Fibroblast of skin of left quadriceps (primary cell): ENCODE data around the gene PLCB1.
A peak's percentile ranks its signal among the peaks of the same experiment; 100 is the strongest.
"Not testable (repeated sequence)": the region's sequence is repeated elsewhere in the genome, so short reads cannot be mapped to it uniquely, and the experiment has no call there.

Experiments
- DNase-seq, 2 experiments: peaks; one replicate each; pipeline ENCODE4 v3.0.0-alpha.2; 2013; ENCODE audit warnings: low read depth in 2 of 2

Gene PLCB1

DNA sequence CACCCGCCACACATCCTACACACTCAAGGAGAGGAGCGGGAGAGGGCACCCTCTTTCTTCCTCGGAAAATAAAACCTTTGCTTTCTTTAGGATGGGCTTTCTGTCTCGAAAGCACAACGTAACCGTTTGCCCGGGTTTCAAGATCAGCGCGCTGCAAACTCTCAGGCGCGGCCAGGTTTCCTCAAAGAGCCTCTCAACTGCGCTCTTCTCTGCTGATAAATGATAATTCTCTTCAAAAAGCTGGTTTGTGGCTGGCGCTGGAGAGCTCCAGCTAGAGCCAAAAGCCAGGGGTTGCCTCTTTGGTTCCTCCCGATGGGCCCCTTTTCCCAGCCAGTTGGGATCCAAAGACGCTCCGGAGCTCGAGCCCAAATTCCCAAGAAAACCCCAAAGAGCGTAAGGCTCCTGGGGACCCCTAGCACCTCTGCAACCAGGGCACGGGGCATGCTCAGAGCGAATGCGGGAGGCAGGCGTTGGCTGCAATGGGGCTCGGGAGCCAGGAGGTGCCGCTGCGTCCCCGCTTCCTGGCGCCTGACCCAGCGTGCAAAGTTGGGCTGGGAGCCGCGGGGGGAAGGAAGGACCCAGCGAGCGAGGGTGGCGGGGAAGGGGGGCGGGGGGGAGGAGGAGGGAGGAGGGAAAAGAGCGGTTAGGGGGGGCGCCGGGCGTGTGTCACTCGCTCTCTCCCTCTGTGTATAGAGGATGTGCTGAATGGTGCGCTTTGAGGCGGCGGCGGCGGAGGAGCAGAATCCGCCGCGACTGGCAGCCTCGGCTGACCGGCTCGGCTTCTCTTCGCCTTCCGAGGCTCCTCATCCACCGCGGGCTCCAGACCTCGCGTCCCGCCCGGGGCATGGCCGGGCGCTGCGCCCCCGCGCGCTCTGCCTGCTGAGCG is at the start of gene PLCB1:
Gene PLCB1, plus strand, starts transcription at position 669 of the 886 bp plus-strand sequence. CDS start 386 bp downstream, outside the sequence.
- peak; percentile 67 to 73 for DNase-seq

DNA sequence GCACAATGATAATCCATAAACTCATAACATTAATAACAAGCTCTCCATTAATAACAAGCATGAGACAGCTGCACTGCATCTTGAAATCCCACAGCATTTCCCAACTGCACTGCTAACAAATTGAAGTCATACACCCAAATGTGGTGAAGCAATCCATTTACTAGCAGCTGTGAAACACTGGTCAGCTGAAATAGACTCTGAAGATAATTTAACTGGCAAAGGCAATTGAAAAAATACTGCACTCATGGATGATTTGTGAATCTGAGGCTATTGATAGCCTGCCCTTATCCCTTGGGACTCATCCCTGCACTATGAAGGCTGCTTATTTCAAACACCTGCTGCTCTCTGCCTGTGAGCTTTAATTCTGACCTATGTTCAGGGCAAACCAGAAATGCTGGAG is 49.1 kb upstream of the PLCB1 start:
- DNase-seq = peak; percentile 48

DNA sequence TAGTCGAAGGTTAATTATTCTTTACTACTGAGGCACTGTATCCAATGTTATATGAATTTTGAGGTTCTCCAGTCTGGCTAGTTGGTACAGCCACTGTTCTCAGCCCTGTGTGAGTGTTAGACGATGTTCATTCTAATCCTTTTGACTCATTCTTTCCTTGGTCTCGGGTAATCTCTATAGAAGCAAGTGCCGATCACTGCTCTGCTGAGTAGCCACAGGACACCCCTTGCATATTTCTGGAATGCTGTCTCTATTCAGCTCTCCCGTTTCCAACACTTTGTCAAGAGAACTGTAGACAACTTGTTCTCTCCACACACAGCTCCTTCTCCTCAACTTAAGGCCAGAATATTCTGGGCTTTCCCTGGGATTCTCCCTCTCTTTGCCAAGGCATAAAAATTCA is 42.4 kb upstream of the PLCB1 start:
- no peak for DNase-seq

DNA sequence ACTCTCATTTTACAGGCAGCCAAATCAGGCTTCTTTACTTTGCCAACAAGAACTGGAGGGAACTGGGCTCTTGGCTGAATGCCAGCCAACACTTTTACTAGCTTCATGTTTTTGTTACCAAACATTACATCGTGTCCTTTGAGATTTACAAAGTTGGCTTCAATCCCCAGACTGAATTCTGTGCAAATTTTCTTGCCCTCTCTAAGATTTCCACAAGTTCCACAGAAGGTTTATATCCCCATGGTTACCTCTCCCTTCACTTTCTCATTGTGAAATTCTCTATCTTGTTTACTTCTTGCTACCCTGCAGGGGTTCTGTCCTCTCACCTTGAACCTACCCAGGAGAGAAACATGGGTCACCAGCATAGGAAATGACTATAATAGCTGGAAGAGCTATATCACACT is 37.6 kb upstream of the PLCB1 start:
- DNase-seq = peak; percentile 30 to 37

DNA sequence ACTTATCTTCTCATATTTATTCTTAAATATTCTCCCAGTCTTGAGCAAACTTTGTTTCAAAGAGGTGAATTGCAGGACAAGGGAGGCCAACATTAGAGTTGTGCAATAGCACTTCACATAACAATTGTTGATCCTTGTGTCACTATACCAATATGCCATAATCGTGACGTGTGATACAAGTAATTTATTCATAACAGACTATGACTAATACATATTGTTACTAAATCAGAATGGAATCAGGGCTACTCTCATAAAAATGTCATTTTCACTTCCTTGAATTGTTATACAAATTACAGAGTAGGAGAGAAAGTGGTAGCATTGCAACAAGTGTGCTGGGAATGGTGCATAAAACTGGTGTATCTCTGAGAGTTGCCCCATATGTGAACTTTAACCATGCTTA is 37.2 kb upstream of the PLCB1 start:
- DNase-seq = peak; percentile 22 to 28

DNA sequence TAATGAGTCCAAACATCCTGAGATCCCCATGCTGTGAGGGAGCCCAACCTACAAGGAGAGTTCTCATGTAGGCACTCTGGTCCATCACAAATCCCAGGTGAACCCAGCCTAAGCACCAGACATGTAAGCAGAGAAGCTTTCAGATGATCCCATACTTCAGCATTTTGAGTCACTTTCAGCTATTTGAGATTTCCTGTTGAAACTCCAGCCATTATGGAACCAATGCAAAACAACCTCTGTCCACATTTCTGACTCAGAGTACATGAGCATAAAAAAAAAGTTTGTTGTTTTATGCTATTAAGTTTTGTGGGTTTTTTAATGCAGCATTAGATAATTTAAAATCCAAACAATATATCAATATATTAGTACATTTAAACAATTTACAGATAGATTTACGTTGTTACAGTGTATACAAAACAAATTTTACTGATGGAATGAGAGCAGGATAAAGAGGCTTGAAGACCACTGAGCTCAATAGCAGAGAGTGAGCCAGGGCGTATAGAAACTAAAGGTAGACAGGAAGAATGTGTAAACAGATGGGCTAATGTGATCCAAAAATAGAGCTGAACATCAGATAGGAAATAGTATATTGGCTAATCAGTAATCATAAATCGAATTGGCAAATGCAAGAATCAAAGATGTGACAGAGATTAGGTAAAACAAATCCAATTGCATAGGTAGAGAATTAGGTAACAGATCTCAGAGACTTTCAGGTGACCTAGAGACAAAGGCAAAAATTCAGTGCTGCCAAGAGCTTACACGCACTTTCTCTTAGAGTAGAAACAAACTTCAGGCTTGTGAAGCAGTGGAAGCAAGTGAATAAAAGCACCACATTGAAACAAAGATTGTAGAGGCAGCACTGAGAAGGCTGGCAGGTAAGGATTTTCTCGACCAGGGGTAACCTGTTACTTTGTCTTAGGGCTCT is 36.2 kb upstream of the PLCB1 start:
- no peak for DNase-seq

DNA sequence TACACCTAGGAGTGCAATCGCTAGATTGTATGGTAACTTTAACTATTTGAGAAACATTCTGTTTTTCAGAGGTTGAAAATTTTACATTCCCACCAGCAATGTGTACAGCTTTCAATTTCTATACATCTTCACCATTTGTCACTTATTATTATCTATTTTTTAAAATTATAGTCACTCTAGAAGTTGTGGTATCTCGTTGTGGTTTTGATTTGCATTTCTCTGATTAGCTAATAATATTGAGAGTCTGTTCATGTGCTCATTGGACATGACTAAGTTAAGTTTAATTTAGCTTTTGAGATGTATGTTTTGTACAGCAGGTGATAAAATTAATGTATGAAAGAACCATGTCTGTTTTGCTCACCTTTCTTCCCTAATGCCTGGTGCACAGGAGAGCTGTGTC is 34.8 kb upstream of the PLCB1 start:
- DNase-seq = no peak

DNA sequence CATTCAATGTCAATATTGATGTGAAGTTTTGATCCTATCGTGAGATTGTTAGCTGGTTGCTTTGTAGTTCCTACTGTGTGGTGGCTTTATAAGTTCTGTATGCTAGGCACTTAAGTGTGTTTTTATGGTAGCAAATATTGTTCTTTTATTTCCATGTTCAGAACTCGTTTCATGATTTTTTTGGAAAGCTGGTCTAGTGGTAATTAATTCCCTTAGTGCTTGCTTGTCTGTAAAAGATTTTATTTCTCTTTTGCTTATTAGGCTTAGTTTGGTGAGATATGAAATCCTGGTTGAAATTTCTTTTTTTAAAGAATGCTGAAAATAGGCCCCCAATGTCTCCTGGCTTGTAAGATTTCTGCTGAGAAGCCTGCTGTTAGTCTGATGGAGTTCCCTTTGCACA is 27.8 kb upstream of the PLCB1 start:
- no peak for DNase-seq

DNA sequence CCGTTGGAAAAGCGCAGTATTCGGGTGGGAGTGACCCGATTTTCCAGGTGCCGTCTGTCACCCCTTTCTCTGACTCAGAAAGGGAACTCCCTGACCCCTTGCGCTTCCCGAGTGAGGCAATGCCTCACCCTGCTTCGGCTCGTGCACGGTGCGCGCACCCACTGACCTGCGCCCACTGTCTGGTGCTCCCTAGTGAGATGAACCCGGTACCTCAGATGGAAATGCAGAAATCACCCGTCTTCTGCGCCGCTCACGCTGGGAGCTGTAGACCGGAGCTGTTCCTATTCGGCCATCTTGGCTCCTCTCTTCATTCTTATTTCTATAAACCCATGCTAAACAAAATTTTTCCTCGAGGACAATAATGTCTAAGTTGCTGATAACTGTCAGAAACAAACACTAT is 17.5 kb upstream of the PLCB1 start:
- DNase-seq = not testable (repeated sequence)

DNA sequence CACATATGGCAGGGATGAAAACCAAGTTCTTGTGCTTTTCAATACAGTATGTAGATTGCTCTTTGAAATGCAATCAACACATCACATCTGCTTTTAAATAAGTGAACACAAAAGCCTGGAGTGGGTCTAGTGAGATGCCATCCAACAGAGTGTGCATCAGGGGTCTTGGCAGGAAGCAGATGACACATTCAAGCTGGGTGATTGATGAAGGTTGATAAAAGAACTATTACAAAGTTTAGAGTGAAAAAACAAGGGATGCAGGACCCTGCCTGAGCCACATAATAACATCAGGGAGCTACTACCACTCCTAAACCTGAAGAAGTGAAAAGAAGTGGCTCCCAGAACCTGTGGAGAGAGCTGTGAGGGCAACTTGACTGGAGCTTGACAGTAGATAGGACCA is 16.6 kb upstream of the PLCB1 start:
- DNase-seq = no peak

DNA sequence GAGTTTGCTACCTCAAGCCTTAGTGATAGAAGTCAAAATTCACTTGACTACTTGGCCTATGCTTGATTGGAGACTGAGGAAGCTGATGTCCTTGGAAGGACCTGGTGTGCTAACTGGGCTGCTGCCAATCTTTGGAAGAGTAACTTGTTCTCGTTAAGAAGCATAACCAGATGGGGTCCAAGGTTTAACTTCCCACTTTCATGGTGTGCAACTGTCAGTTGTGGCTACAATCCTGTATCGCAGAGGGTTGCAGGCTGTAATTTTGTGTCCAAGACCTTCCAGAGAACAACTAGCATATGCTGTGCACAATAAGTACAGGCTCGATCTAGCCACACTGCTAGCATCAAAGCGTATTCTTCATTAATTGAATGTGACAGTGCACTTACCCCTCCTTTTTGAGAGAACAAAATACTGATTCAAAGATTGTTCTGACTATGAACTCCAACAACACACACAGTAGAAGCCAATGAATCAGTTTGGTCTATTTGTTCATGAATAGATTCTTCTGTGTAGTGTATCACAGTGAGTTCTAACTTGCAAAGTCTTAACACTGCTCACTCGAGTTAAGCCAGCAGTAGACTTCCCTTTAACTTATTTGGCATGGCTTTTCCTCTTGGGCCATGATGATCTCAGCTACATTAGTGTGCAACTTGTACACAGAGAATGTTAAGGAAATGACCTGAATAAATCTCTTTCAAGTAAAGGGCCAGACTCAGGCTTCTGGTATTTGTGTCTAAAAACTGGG is 15.8 kb upstream of the PLCB1 start:
- peak; percentile 32 to 45 for DNase-seq

DNA sequence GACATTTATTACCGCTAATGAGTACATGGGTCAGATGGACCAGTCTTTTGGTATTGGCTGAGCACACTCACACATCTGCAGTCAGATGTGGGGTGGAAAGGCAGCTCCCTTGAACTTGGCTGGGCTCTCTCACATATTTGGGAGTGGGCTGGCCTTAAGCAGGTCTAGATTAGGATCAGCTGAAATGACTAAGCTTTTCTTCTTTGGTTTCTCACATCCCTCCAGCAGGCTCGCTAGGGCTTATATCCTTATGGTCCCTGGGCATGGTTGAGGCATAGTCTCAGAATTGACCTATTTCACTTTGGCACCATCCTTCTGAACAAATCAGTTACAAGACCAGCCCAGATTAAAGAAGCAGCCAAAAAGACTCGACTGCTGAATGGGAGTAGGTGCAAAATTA is 14.4 kb upstream of the PLCB1 start:
- DNase-seq = no peak

DNA sequence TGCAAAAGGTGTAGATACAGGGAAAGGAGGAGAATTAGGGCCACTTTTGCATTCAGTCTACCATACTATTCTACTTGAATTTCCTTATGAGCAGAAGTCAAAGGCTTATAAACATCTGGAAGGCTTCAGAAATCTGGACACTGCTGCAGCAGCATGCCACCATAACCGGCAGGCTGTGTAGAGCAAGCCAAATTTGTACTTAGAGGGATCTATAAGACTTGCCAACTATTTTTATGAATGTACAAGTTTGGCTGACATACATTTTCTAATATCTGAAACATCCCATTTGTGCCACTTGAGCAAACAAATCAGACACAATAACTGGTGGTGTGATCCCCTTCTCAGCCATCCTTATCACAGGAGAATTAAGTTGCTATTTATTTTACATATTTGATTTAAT is 14.0 kb upstream of the PLCB1 start:
- no peak for DNase-seq

DNA sequence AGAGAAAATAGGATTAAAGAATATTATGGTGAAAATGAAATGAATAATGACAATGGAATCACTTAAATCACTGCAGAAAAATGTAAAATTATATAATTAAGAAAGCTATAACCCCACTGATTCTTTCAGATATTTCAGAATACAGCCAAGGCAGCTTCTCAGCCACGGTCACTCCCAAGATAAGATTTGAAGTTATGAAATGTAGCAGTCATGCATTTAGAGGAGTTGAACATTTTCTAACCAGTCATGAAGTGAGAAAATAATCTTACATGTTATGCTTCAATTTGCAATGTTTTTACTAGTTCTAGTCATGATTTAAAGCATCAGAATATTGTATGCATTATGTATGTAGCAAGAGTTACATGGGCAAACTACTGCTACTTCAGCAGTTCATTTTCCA is 13.3 kb upstream of the PLCB1 start:
- DNase-seq = no peak

DNA sequence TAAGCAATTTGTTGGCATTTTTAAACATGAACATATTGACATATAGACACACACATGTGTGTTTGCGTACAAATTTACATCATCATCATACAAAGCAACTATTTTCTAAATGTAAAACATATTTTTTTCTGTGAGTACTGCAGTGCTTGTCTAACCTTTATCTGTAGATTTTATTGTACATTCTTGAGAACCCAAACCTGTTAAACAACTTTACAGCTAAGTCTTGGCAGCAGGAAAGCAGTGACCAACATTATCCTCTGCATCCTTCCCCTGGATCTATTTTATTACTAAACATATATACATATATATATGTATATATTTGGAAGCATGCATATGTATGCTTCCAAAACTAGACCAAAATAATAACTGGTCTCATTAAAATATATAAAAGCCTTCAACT is 10.4 kb upstream of the PLCB1 start:
- no peak for DNase-seq

DNA sequence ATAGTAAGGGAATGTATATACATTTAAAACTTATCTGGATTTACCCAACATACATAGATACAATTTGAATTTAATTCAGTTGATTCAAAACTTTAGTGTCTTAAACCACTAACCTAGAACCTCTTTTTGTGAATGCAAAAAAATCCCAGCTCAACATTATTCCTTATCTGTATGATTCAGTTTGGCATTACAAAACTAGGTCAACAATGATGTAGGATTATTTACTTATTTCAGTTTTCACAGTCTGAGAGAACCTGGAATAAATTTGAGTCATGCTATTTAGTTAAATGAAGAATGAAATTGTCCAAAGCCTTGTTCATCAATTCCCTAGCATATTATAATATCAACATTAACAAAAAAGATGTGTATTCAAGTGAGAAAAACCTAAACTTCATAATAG is 7.4 kb upstream of the PLCB1 start:
- no peak for DNase-seq

DNA sequence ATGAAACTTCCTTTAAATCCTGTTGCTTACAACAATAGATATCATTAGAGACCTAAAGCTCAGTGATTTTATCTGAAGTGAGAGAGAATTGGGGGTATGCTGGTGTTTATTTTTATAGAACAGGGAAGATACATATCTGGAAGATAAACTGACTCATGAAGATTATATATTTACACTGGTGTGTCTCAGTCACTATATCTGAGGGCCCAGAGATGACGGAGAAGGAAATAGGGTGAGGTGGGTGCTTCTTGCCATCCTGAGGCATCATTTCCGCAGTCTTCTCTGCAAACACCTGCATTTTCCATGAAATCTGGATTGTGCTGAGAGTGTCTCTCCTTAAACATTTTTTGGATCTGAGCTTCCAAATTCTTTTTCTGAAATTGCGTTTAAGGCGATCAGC is 5.9 kb upstream of the PLCB1 start:
- DNase-seq = no peak

DNA sequence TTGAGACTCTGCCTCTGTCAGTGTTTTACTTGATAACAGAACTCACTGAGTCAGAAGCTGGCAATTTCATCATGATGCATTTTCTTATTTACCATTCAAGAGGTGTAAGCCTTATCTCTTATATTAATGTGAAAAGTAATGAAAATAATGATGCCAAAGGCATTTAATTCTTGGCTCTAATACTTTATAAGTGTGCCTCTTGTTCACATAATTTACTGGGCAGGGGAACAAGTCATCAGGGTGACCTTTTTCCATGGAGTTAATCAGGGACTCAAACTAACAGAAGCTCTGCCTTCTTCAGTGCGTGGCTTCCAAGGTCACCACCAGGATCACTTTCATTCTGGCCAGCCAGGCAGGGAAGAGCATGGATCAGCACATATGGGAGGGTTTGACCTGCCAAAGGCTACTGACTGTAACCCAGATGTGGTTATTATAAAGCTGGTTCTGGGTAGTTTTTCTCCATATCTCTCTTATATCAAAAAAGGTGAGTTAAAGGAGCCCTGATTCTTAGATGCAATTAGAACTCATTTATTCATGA is 5.2 kb upstream of the PLCB1 start:
- no peak for DNase-seq

DNA sequence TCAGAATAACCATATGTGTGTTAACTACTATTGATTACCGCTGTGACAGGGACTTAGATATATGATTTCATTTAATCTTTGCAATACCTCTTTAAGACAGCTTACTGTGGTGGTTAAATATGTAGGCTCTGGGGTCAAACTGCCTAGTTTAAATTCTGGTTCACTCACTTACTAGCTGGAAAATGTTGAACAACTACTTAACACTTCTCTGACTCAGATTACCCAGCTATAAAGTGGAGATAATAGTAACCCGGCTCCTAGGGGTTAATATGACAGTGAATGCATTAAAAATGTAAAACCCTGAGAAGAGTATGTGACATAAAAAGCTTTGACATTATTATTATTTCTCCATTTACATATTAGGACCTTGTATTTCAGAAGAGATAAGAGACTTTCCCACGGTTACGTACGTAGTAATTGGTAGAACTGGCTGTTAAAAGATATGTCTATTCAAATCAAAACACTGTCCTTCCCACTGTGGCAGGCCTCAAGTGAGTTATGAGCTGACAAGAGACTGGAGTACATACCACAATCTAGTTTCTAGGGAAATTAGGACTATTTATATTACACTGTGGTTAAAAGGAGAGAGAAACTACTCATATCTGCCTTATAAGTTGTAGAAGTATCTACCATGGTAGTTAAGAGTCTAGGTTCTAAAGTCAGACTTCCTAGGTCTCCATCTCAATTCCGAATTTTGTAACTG is 4.4 kb upstream of the PLCB1 start:
- no peak for DNase-seq

DNA sequence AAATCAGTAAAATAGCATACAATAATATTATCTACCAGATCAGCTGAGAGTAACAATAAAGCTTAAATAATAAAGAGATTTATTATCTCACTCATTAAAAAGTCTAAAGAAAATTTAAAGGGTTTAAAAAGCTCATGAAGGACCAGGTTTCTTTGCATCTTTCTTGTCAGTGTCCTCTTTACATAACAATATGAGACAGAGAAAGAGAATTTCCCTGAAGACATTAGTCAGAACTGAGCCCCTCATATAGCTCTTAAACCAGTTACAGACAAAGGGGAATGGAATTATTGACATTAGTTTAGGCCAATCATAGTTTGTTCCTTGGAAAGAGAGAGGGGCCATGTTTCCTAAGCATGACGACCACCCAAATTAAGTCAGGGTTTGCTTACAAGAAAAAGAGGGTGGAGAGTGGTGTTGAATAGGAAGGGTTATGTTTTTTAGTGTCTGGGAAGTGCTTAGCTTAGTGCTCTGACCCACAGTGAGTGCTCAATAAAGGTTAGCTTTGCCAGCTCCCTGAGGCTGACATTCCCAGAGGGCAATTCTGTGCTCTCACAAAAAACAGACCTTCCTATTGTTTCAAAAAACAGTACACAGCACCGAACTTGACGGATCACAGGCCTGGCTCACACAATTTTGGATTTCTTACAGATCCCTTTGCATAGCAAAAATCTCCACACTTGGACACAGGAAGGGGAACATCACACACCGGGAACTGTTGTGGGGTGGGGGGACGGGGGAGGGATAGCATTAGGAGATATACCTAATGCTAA is 3.6 kb upstream of the PLCB1 start:
- DNase-seq = no peak
